ENCODE data around the gene CAMK2G. TPM values are rescaled to one million over a fixed set of nuclear protein-coding genes. Genes with fewer than 3 reads are reported as not detected.
A peak's percentile ranks its signal among the peaks of the same experiment; 100 is the strongest.

CAMK2G gene
- total RNA-seq, 6 experiments from 2014 or later: 8.3 to 10.7 (median 9.4) TPM

DNA sequence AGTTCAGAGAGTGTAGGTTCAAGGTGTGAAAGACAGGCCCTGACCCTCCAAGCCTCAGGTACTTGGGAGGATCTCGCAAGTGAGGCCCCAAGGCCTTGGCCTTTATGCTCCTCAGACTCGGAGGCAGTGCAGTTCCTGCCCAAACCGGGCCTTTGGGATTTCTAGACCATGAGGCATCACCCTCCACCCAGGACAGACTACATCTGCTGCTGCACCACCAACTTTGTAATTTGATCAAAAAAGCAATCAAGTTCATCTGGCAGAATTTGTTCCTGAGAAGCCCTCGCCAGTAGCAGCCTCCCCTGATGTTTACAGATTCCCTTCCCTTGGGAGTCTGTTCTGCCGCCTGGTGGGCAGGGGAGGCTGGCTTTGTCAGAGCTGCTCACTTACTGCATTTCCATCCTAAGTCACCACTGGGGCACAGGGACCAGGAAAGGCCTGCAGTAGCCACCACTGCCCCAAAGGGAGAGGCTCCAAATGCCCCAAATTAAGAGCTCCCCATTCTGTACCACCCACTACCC, 2.1 kb downstream of the CAMK2G start:
- no peak for ATAC-seq
- Histone ChIP-seq H3K27me3 (no peaks in the 10 kb centered on the region), H3K36me3 (peaks cover 0 to 5% (median 0%) of the 10 kb centered on the region in 4 donors), H3K9me3 (no peaks in the 10 kb centered on the region), H3K27ac (no peak overlapping the region), H3K4me1 (peaks cover 0 to 21% (median 0%) of the 10 kb centered on the region in 4 donors), H3K4me3 (no peak overlapping the region)
- no peak for TF ChIP-seq POLR2A (IDR thresholded peaks at IDR 0.05)
- TF ChIP-seq, protein P1, sequence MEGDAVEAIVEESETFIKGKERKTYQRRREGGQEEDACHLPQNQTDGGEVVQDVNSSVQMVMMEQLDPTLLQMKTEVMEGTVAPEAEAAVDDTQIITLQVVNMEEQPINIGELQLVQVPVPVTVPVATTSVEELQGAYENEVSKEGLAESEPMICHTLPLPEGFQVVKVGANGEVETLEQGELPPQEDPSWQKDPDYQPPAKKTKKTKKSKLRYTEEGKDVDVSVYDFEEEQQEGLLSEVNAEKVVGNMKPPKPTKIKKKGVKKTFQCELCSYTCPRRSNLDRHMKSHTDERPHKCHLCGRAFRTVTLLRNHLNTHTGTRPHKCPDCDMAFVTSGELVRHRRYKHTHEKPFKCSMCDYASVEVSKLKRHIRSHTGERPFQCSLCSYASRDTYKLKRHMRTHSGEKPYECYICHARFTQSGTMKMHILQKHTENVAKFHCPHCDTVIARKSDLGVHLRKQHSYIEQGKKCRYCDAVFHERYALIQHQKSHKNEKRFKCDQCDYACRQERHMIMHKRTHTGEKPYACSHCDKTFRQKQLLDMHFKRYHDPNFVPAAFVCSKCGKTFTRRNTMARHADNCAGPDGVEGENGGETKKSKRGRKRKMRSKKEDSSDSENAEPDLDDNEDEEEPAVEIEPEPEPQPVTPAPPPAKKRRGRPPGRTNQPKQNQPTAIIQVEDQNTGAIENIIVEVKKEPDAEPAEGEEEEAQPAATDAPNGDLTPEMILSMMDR (IDR thresholded peaks at IDR 0.05): no peak
- no peak for DNase-seq
- WGBS (ENCODE audit: insufficient coverage, low coverage, low lambda C conversion rate, missing lambda C conversion rate): 35% methylated on average over 2 of the region's 5 CpGs
- intact Hi-C loops (cut with DNase I): no loop called here

DNA sequence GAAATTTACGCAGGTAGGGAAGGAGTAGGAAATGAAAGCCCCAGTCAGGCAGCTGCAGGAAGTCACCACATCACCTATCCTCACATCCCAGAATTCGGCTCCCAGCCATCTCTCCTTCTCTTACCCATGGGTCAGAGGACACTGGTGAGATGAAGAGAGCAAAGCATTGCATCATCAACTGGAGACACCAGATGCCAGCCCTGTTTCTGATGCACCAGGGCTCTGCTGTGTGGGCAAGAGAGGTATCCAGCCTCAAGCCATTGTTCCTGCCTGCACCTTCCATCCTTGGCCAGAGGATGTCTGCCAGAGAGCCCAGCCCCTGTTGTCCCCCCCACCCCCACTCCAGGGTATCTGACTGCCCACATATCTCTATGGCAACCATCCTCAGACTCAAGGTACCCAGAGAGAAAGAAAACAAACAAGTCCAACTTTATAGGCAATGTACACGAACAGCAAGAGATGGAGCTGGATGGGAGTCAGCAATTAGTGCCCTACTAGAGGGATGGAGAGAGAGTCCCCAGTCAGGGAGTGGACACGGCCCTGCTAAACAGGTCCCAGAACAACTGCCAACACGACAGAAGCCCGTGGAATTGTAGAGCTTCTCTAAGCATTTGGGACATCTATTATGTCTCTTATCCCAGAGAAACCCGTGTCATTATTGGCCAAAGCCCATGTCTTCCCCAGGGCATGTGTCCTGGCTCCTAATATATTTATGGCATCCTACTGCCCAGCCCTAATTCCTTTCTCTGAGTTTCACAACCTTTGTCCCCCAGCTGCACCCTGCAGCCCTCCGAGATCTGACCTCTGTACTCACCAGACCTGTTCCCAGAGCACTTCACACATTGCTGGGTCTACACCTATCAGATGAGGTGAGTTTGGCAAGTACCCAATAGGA, 2.8 kb downstream of the CAMK2G start:
- Histone ChIP-seq H3K4me3 (no peak overlapping the region), H3K4me1 (peaks cover 0 to 21% (median 0%) of the 10 kb centered on the region in 4 donors), H3K27ac (no peak overlapping the region), H3K27me3 (no peaks in the 10 kb centered on the region), H3K9me3 (no peaks in the 10 kb centered on the region), H3K36me3 (peaks cover 0 to 5% (median 0%) of the 10 kb centered on the region in 4 donors)
- ATAC-seq (peak in 3 of 4 donors; percentile 16 to 50 (median 39)), DNase-seq (peak in 1 of 3 donors; percentile 66)
- TF ChIP-seq, protein P1 (IDR thresholded peaks at IDR 0.05): no peak
- no peak for TF ChIP-seq POLR2A (IDR thresholded peaks at IDR 0.05)
- intact Hi-C loops (cut with DNase I): no loop called here
- 52% methylated on average over 5 of the region's 8 CpGs for WGBS (ENCODE audit: insufficient coverage, low coverage, low lambda C conversion rate, missing lambda C conversion rate)

DNA sequence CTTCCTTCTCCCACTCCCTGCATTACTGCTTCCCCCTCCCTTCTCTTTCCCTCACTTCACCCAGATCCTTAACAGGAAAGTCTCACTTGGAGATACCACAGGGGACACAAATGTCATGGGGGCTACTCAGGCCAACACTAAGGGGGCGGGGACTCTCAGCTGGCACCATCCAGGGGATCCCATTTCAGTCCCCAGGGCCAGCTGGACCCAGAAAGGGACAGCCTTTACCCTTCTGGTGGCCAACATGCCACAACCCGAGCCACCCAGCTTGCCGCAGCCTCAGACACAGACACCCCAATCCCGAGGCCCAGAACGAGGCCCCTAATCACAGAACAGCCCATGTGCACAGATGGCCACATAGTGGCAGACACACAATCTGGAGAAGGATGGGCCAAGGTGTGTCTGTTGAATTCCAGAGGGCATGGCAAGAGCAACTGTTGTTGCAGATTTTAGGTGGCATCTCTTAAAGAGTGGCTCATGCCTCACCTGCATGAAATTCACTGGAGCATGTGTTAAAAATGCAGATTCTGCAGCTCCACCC, 5.6 kb downstream of the CAMK2G start:
- H3K9me3 ChIP-seq: no peaks in the 10 kb centered on the region
- TF ChIP-seq, protein P1 (IDR thresholded peaks at IDR 0.05): no peak
- no peak for TF ChIP-seq POLR2A (IDR thresholded peaks at IDR 0.05)

DNA sequence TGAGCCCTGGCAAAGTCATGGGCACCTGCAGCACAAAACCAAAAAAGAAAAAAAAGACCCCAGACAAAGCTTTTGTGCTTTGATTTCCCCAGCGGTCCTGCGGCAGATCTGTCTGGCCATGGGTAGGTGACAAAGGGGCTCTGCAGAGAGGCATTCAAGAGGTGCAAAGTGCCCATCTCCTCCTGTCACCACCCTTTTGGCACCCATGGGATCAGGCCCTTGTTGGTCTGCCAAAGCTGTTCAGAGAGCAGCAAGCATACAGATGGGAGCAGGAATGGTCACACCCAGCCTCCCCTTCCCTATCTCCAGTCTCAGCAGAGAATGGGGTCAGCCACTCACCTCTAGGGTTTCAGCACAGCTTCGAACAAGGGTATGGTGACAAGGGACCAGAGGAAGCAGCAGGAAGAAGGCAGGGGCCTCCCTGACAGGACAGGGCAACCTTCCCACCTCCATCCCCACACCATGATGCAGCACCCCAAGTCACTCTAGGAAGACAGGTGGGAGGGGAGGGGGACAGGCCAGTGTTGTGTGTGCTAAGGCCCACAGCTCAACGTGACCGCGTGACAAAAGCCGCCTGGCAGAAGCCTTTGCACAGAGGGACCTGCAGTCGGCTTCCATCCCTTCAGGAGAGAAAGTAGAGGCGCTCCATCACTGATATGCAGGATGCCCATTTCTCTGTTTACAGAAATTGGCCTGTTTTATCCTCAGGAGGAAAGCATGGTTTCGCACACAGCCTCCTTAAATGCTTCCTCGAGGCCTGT, 6.3 kb downstream of the CAMK2G start:
- peaks cover 0 to 5% (median 0%) of the 10 kb centered on the region in 4 donors for H3K36me3 ChIP-seq
- no peaks in the 10 kb centered on the region for H3K9me3 ChIP-seq
- peaks cover 0 to 16% (median 0%) of the 10 kb centered on the region in 4 donors for H3K4me1 ChIP-seq
- ATAC-seq: no peak
- TF ChIP-seq, protein P1 (IDR thresholded peaks at IDR 0.05): no peak
- TF ChIP-seq POLR2A (IDR thresholded peaks at IDR 0.05): no peak
- H3K27me3 ChIP-seq: no peaks in the 10 kb centered on the region
- no peak overlapping the region for H3K27ac ChIP-seq
- WGBS (ENCODE audit: insufficient coverage, low coverage, low lambda C conversion rate, missing lambda C conversion rate): 81% methylated on average over 3 of the region's 11 CpGs
- intact Hi-C loops (cut with DNase I): no loop called here
- no peak overlapping the region for H3K4me3 ChIP-seq
- no peak for DNase-seq

More for the DNA sequence above, 5.6 kb downstream of the CAMK2G start:
- no peak overlapping the region for H3K4me3 ChIP-seq
- no peak for DNase-seq
- H3K27me3 ChIP-seq: no peaks in the 10 kb centered on the region
- WGBS (ENCODE audit: insufficient coverage, low coverage, low lambda C conversion rate, missing lambda C conversion rate): 90% methylated on average over 2 of the region's 5 CpGs
- H3K36me3 ChIP-seq: peaks cover 0 to 5% (median 0%) of the 10 kb centered on the region in 4 donors
- ATAC-seq: no peak
- H3K4me1 ChIP-seq: peaks cover 0 to 21% (median 0%) of the 10 kb centered on the region in 4 donors
- intact Hi-C loops (cut with DNase I): no loop called here
- H3K27ac ChIP-seq: no peak overlapping the region

Data from right lobe of liver (tissue), 6 donors.